ENCODE measurements around the gene ERICH4.

GRCh38 chr19:41405776-41406175 lies 37.2 kb upstream of the ERICH4 start:
- TF ChIP-seq CTCF (IDR thresholded peaks at IDR 0.05) = no peak
- TF ChIP-seq EP300 (IDR thresholded peaks at IDR 0.05) = no peak
